Measurements from ENCODE around the gene JADE2. TPM values are rescaled to one million over a fixed set of nuclear protein-coding genes. Genes with fewer than 3 reads are reported as not detected.
A peak's percentile ranks its signal among the peaks of the same experiment; 100 is the strongest.

Gene JADE2
- total RNA-seq, 4 donors from 2014 or later = 35.5 to 68.1 (median 59.0) TPM

DNA sequence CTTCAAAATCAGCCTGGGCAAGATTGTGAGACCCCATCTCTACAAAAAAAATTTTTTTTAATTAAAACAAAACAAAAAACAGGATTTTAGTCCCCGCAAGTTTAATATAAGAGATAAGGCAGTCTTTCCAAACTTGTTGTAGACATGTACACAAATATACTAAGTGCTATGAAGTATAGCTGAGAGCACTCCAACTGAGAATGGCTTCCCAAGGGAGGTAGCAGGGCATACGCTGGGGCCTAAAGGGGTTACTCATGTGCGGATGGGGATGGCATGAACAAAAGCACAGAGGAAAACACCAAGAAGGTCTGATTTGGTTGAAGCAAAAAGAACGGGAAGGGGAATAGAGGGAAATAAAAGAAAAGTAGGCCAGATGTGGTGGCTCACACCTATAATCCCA, 86.0 kb downstream of the JADE2 start:
- WGBS, 2 donors = 89 to 92% methylated on average over 4 of the region's 4 CpGs
- TF ChIP-seq, protein P1, sequence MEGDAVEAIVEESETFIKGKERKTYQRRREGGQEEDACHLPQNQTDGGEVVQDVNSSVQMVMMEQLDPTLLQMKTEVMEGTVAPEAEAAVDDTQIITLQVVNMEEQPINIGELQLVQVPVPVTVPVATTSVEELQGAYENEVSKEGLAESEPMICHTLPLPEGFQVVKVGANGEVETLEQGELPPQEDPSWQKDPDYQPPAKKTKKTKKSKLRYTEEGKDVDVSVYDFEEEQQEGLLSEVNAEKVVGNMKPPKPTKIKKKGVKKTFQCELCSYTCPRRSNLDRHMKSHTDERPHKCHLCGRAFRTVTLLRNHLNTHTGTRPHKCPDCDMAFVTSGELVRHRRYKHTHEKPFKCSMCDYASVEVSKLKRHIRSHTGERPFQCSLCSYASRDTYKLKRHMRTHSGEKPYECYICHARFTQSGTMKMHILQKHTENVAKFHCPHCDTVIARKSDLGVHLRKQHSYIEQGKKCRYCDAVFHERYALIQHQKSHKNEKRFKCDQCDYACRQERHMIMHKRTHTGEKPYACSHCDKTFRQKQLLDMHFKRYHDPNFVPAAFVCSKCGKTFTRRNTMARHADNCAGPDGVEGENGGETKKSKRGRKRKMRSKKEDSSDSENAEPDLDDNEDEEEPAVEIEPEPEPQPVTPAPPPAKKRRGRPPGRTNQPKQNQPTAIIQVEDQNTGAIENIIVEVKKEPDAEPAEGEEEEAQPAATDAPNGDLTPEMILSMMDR (IDR thresholded peaks at IDR 0.05) = no peak
- no peak for TF ChIP-seq POLR2A (IDR thresholded peaks at IDR 0.05)
- no peak overlapping the region for H3K4me3 ChIP-seq (ENCODE audit: low read depth, poor library complexity, severe bottlenecking)
- DNase-seq (ENCODE audit: low spot score in 2 of 2) = no peak
- intact Hi-C loops (cut with DNase I; ENCODE audit: low total_unique reads) = no loop called here

DNA sequence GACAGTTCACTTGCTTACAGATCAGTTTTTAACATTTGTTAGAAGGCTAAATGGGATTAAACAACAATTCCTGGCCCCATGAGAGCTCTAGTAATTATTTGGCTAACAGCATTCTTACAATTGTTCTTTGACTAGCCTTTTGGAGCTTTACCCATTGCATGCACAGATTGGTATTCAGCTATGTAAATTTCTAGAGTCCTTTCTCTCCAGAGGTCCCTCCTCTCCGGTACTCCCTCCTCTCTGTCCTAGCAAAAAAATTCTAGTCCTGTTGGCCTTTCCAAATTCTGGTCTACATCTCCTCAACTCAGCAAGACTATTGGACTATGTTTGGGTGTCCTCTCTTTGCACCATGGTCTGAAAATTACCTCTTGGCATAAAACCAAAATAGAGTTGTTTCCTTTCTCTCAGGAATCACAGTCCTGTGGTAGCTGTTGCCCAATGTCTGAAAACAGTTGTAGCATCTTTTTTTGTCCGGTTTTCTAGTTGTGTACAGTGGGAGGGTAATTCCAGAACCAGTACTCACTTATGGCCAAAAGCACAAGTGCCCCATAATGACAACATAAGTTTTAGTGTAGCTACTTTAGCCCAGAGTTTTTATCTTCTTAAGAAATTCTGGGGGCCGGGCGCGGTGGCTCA, 89.1 kb downstream of the JADE2 start:
- DNase-seq (ENCODE audit: low spot score in 2 of 2) = no peak
- intact Hi-C loops (cut with DNase I; ENCODE audit: low total_unique reads) = no loop called here
- WGBS, 2 donors = 92 to 93% methylated on average over 5 of the region's 5 CpGs
- no peak overlapping the region for H3K4me3 ChIP-seq (ENCODE audit: low read depth, poor library complexity, severe bottlenecking)
- TF ChIP-seq POLR2A (IDR thresholded peaks at IDR 0.05) = no peak
- TF ChIP-seq, protein P1 (IDR thresholded peaks at IDR 0.05) = no peak

GRCh38 chr5:134620634-134621033, 95.2 kb downstream of the JADE2 start:
- no peak overlapping the region for H3K4me3 ChIP-seq (ENCODE audit: low read depth, poor library complexity, severe bottlenecking)
- intact Hi-C loops (cut with DNase I; ENCODE audit: low total_unique reads) = no loop called here
- no peak for DNase-seq (ENCODE audit: low spot score in 2 of 2)
- TF ChIP-seq POLR2A (IDR thresholded peaks at IDR 0.05) = no peak
- TF ChIP-seq, protein P1 (IDR thresholded peaks at IDR 0.05) = no peak
- WGBS, 2 donors = 100% methylated on average over 2 of the region's 2 CpGs

- TF ChIP-seq, protein P1 (IDR thresholded peaks at IDR 0.05) = no peak
- TF ChIP-seq POLR2A (IDR thresholded peaks at IDR 0.05) = no peak
- 91 to 92% methylated on average over 1 of the region's 1 CpG for WGBS, 2 donors
- intact Hi-C loops (cut with DNase I; ENCODE audit: low total_unique reads) = no loop called here
- H3K4me3 ChIP-seq (ENCODE audit: low read depth, poor library complexity, severe bottlenecking) = no peak overlapping the region
- peak in 1 of 2 donors; percentile 36 for DNase-seq (ENCODE audit: low spot score in 2 of 2)
Observed at GRCh38 chr5:134625559-134625958, 100.1 kb downstream of the JADE2 start.

DNA sequence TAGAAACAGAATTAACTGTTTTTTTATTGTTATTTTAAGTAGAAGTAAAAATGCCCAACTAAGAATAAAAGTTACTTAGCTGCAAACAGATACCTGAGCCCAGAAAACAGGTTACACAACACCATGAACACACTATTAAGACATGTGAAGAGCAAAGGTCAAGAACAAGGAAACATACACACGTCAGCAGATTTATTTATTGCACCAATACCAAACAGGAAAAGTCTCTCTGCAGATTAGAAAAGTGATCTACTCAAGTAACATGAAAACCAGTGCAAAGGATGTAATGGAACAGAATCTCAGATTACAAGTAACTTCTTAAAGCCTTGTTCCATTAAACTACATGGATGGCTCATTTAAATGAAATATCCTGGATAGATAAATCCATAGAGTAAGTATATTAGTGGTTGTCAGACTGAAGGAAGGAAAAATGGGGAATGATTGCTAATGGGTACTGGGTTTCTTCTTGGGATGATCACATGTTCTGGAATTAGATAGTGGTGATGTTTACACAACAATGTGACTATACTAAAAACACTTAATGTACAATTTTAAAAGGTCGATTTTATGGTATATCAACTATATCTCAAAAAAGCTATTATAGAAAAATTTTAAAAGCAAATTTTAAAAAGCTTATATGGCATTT, 101.0 kb downstream of the JADE2 start:
- no peak for TF ChIP-seq POLR2A (IDR thresholded peaks at IDR 0.05)
- TF ChIP-seq, protein P1 (IDR thresholded peaks at IDR 0.05) = no peak
- intact Hi-C loops (cut with DNase I; ENCODE audit: low total_unique reads) = no loop called here
- H3K4me3 ChIP-seq (ENCODE audit: low read depth, poor library complexity, severe bottlenecking) = no peak overlapping the region
- no peak for DNase-seq (ENCODE audit: low spot score in 2 of 2)
- WGBS, 2 donors = 53 to 64% methylated on average over 2 of the region's 2 CpGs

Other genes with a start within 250 kb of the JADE2 start
- gene CDKL3, start 158.5 kb upstream of the JADE2 start, total RNA-seq = 1 to 10 TPM in 2 of 4 donors, under 1 TPM in 2; 0.75 to 5.3 (median 0.96) TPM
- gene UBE2B, start 154.1 kb upstream of the JADE2 start, total RNA-seq = 10 to 100 TPM; 29.6 to 66.2 (median 43.5) TPM
- 10 to 100 TPM; 12.3 to 18.9 (median 15.1) TPM for gene CDKN2AIPNL, start 113.8 kb upstream of the JADE2 start, total RNA-seq
- gene SAR1B, start 107.2 kb downstream of the JADE2 start, total RNA-seq = 10 to 100 TPM; 33.0 to 42.4 (median 40.7) TPM
- gene SEC24A, start 123.1 kb downstream of the JADE2 start, total RNA-seq = 10 to 100 TPM; 11.1 to 19.0 (median 13.5) TPM
- 10 to 100 TPM; 29.4 to 44.4 (median 37.4) TPM for gene CAMLG, start 212.9 kb downstream of the JADE2 start, total RNA-seq
- 10 to 100 TPM; 23.5 to 63.2 (median 30.1) TPM for gene DDX46, start 233.1 kb downstream of the JADE2 start, total RNA-seq